Gastrocnemius medialis (tissue), 4 donors: ENCODE results near the gene TEX12. TPM values are rescaled to one million over a fixed set of nuclear protein-coding genes. Genes with fewer than 3 reads are reported as not detected.

Experiments used
- ATAC-seq, 2 donors: fragments of 150-250 bp; one replicate each; pipeline ENCODE4 v1.9.1; 2016
- DNase-seq, 2 donors: peaks; one replicate each; pipeline ENCODE4 v3.0.0-alpha.2; 2019
- H3K27ac ChIP-seq, 4 donors: fragments of 200-600 bp; sonication (generic); 1 replicate in 1 of 4; 2 replicates in 3 of 4; pipeline ENCODE4 v1.5.1; 2016 to 2018; ENCODE audit warnings: mild to moderate bottlenecking in 2 of 4, moderate library complexity in 1 of 4
- H3K27me3 ChIP-seq, 3 donors: fragments of 200-600 bp; sonication (generic) in 2 of 3; 1 replicate in 1 of 3; 2 replicates in 2 of 3; pipeline versions ENCODE4 v1.5.1 to v1.6.0; 2016 to 2019; ENCODE audit warnings: mild to moderate bottlenecking in 1 of 3, moderate library complexity in 1 of 3
- H3K36me3 ChIP-seq, 2 donors: fragments of 200-600 bp; sonication (generic) in 1 of 2; one replicate each; pipeline ENCODE4 v1.5.1; 2017 to 2018
- H3K4me1 ChIP-seq, 2 donors: fragments of 200-600 bp; sonication (generic) in 1 of 2; one replicate each; pipeline ENCODE4 v1.5.1; 2016 to 2017; ENCODE audit warnings: mild to moderate bottlenecking in 2 of 2
- H3K4me3 ChIP-seq, 4 donors: fragments of 200-600 bp; sonication (generic) in 3 of 4; 1 replicate in 1 of 4; 2 replicates in 3 of 4; pipeline ENCODE4 v1.5.1; 2016 to 2019; ENCODE audit warnings: mild to moderate bottlenecking in 2 of 4
- H3K9me3 ChIP-seq, 3 donors: fragments of 200-600 bp; sonication (generic) in 2 of 3; 1 replicate in 1 of 3; 2 replicates in 2 of 3; pipeline ENCODE4 v1.5.1; 2016 to 2019
- POLR2A ChIP-seq, 2 donors: fragments of 450-650 bp; IDR thresholded peaks; one replicate each; pipeline ENCODE4 v1.6.1; 2017; ENCODE audit warnings: antibody characterized with exemption in 2 of 2, mild to moderate bottlenecking in 2 of 2, moderate library complexity in 2 of 2
- in situ Hi-C, 4 donors: fragments of 200-750 bp; cut with MboI; loops; one replicate each; pipeline versions ENCODE4 v1.15.0 to v1.8.0; 2017; ENCODE audit warnings: low sequenced_read_pairs in 4 of 4
- intact Hi-C: fragments of 100-400 bp; cut with DNase I; formaldehyde crosslinking; loops from one replicate; pipeline ENCODE4 v1.15.1; 2023; ENCODE audit warnings: low total_unique reads
- total RNA-seq, 4 donors: library from RNA; depleted of rRNA; stranded (reverse); fragments of >200 nt; gene quantifications; one replicate each; pipeline versions ENCODE4 v1.1.0 to v1.2.3, GENCODE V29; 2016
- TF ChIP-seq, protein P1 (sequence below), 5 experiments: fragments of 450-650 bp in 3 of 5; fragments of 200-600 bp in 2 of 5; sonication (generic) in 2 of 5; IDR thresholded peaks in 4 of 5; conservative IDR thresholded peaks in 1 of 5; 1 replicate in 4 of 5; 2 replicates in 1 of 5; pipeline ENCODE4 v1.5.1; 2016 to 2019; ENCODE audit warnings: antibody characterized with exemption in 5 of 5, mild to moderate bottlenecking in 3 of 5, moderate library complexity in 3 of 5

TEX12 gene
- total RNA-seq, 4 donors from 2014 or later, result 0.62 to 2.1 (median 0.68) TPM; not detected in 1

GRCh38 chr11:112127056-112127455 lies 40.1 kb upstream of the TEX12 start:
- Histone ChIP-seq H3K36me3 (no peaks in the 10 kb centered on the region), H3K27me3 (no peaks in the 10 kb centered on the region), H3K4me1 (peaks cover 0 to 16% of the 10 kb centered on the region in 2 donors), H3K27ac (no peak overlapping the region), H3K9me3 (no peaks in the 10 kb centered on the region), H3K4me3 (no peak overlapping the region)
- in situ Hi-C loops, result no loop called here
- intact Hi-C loops, result no loop called here
- no peak for ATAC-seq
- DNase-seq, result no peak
- no peak for TF ChIP-seq POLR2A (IDR thresholded peaks at IDR 0.05)
- TF ChIP-seq, protein P1, sequence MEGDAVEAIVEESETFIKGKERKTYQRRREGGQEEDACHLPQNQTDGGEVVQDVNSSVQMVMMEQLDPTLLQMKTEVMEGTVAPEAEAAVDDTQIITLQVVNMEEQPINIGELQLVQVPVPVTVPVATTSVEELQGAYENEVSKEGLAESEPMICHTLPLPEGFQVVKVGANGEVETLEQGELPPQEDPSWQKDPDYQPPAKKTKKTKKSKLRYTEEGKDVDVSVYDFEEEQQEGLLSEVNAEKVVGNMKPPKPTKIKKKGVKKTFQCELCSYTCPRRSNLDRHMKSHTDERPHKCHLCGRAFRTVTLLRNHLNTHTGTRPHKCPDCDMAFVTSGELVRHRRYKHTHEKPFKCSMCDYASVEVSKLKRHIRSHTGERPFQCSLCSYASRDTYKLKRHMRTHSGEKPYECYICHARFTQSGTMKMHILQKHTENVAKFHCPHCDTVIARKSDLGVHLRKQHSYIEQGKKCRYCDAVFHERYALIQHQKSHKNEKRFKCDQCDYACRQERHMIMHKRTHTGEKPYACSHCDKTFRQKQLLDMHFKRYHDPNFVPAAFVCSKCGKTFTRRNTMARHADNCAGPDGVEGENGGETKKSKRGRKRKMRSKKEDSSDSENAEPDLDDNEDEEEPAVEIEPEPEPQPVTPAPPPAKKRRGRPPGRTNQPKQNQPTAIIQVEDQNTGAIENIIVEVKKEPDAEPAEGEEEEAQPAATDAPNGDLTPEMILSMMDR (IDR thresholded peaks at IDR 0.05 in 4 of 5, conservative IDR thresholded peaks at IDR 0.05 in 1 of 5), result no peak

DNA sequence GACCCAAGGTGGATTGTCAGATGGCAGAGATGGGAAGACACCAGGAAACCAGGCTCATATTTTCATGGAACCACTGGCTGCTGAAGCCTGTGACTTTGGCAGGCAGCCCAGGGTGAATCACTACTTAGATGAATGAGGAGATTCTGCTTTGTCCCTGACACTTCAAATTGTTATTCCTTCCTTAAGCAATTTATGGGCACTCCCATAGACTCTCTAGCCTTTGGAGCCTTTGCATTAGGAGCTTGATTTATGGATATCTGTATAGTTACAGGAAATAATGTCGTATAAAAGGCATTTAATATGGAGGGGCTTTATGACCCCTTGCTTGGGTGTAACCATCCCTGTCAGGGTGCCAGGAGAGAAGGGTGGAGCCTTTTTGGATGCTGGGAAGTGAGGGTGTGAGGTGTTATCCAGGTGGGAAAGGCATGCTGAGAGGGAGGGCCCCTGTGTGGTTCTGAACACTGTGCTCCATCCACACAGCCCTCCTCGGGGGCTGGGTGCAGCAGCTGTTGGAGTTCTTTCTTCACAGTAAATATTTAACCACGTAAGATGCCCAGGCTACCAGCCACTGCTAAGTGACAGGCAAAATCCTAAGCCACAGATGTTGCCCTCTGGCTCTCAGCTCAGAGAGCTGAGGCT lies 38.6 kb upstream of the TEX12 start:
- peak; percentile 67 to 75 for ATAC-seq
- Histone ChIP-seq H3K4me1 (peaks cover 0 to 22% of the 10 kb centered on the region in 2 donors), H3K36me3 (no peaks in the 10 kb centered on the region), H3K27ac (no peak overlapping the region), H3K27me3 (no peaks in the 10 kb centered on the region), H3K9me3 (no peaks in the 10 kb centered on the region), H3K4me3 (no peak overlapping the region)
- intact Hi-C loops, result no loop called here
- TF ChIP-seq, protein P1 (IDR thresholded peaks at IDR 0.05 in 4 of 5, conservative IDR thresholded peaks at IDR 0.05 in 1 of 5), result no peak
- TF ChIP-seq POLR2A (IDR thresholded peaks at IDR 0.05), result no peak
- peak; percentile 43 to 61 for DNase-seq
- in situ Hi-C loops, result no loop called here

DNA sequence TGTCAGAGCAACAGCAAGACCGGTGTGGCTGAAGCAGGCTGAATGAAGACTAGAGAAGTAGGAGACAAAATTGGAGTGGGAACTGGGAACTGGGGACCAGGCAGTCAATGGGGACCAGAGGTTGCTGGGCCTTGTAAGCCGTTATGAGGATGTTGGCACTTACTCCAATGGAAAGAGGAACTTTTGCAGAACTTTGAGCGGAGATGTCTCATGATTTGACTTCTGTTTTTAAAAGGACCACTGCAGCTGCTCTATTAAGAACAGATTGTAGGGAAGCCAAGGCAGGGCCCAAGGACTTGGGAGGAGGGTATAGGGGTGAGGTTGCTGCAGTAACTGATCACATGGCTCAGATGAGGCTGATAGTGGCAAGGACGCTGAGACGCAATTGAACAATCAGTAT lies 37.5 kb upstream of the TEX12 start:
- Histone ChIP-seq H3K27ac (no peak overlapping the region), H3K36me3 (no peaks in the 10 kb centered on the region), H3K9me3 (no peaks in the 10 kb centered on the region), H3K27me3 (no peaks in the 10 kb centered on the region), H3K4me3 (no peak overlapping the region), H3K4me1 (peaks cover 0 to 22% of the 10 kb centered on the region in 2 donors)
- peak; percentile 6 to 20 for DNase-seq
- TF ChIP-seq, protein P1 (IDR thresholded peaks at IDR 0.05 in 4 of 5, conservative IDR thresholded peaks at IDR 0.05 in 1 of 5), result no peak
- no peak for TF ChIP-seq POLR2A (IDR thresholded peaks at IDR 0.05)
- ATAC-seq, result no peak
- in situ Hi-C loops (no loop called here), intact Hi-C loops (loop anchor here (5.0 kb wide), 1 partner anchor 333 kb away; no protein-coding TSS in a partner anchor)

DNA sequence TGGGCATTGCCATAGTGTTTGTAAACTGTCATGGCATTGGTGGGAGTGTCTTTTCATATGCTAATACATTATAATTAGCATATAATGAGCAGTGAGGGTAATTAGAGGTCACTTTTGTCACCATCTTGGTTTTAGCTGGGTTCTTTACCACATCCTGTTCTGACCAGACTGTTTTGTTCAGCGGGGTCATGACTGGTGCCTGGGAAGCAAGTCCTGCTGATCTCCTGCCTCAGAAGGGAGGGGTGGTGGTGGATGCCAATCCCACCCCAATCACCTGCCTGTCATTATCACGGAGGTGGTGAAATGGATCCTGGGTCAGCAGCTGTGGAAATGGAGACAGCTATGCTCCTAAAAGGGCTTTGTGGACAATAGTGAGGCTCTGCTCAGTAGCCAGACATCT lies 34.4 kb upstream of the TEX12 start:
- H3K27me3 ChIP-seq, result no peaks in the 10 kb centered on the region
- H3K36me3 ChIP-seq, result no peaks in the 10 kb centered on the region
- H3K9me3 ChIP-seq, result no peaks in the 10 kb centered on the region
- intact Hi-C loops (loop anchor here (5.0 kb wide), 1 partner anchor 330 kb away; no protein-coding TSS in a partner anchor), in situ Hi-C loops (no loop called here)
- peaks cover 0 to 22% of the 10 kb centered on the region in 2 donors for H3K4me1 ChIP-seq
- no peak overlapping the region for H3K4me3 ChIP-seq
- no peak for TF ChIP-seq POLR2A (IDR thresholded peaks at IDR 0.05)
- TF ChIP-seq, protein P1 (IDR thresholded peaks at IDR 0.05 in 4 of 5, conservative IDR thresholded peaks at IDR 0.05 in 1 of 5), result no peak
- H3K27ac ChIP-seq, result no peak overlapping the region
- ATAC-seq (peak in 1 of 2 donors; percentile 19), DNase-seq (no peak)
